GM12864 (cell line): ENCODE results near the gene LTB.

Source experiments
- DNase-seq: peaks from one replicate; pipeline ENCODE4 v3.0.0-alpha.2; 2011; ENCODE audit warnings: low read depth
- H3K4me3 ChIP-seq: 2 replicates; pipeline ENCODE4 v1.5.1; 2011; ENCODE audit warnings: mild to moderate bottlenecking, low read depth, low read length, control low read depth
- CTCF ChIP-seq: IDR thresholded peaks from 2 replicates; pipeline ENCODE4 v1.5.1; 2011; ENCODE audit warnings: low read depth, mild to moderate bottlenecking, moderate library complexity, low read length, control low read depth, inconsistent platforms; ENCODE audit errors: missing control alignments

LTB gene

DNA sequence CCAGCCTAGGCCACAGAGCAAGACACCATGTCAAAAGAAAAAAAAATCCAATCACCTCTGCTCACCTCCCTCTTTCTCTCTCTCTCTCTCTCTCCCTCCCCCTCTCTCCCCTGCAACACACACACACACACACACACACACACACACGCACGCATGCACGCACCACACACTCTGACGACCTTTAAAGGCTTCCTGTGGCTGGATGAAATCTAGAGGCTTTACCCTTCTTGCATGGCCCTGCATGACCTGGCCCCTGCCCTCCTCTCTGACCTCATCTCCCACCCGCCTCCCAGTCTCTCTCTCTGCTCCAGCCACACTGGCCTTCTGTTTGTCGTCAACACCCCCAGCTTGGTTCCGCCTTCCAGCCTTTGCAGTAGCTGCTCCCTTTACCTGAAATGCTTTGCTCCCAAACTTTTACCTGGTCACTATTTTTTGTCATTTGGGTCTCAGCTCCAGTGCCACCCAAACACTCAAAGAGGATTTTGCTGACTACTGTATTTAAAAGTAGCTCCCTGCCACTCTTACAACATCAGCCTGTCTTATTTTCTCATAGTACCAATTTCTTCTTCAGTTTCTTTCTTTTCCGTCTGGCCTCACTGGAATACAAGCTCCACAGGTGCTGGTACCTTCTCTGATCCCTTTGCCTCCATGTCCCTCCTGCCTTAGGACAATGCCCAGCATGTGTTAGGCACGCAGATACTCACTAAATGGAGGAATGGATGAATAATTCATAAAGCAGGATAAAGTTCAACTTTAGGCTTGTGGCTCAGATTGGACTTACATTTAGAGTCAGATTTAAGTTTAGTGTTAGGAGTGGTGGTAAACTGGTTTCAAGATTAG, 14.5 kb downstream of the LTB start:
- TF ChIP-seq CTCF: no peak
- peak; percentile 62 for DNase-seq
- no peak overlapping the region; the same call in 1 of the 2 replicates for H3K4me3 ChIP-seq

DNA sequence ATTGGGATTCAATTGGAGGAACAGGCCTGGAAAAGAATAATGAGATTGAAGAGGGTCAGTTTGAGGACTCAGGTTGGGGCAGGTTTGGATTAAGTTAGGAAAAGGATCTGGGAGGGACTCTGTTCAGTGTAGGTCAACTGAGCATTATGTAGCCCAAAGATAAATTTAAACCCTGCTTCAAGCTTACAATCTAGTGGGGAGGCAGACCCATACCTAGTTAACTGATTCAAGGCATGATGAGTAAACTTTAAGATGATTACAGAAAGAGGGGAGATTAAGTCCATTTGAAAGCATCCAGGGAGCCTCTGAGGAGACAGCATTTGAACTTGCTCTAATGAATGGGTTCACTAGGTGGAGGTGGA, 21.5 kb downstream of the LTB start:
- no peak for DNase-seq
- no peak for TF ChIP-seq CTCF
- H3K4me3 ChIP-seq: no peak overlapping the region

- no peak for TF ChIP-seq CTCF
- H3K4me3 ChIP-seq: peak overlapping the region; percentile 36; the same call in 1 of the 2 replicates
- peak; percentile 90 for DNase-seq
These were observed 22.1 kb downstream of the LTB start for GRCh38 chr6:31559958-31560696.

DNA sequence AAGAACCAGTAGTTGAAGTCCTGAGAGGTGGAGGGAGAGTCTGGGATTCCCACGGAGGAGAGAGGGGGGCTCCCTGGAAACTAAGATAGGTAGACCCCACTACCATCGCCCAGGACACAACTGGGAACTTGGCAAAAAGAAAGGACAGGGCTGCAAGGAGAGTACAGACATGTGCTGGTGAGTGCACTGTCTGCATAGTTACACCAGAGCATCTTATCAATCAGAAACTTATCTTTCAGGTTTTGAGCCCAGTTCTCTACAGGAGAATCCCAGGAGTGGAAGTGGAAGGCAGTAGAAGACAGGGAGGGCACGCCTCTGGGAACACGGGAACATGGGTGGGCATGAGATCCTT, 22.6 kb downstream of the LTB start:
- DNase-seq: no peak
- no peak for TF ChIP-seq CTCF
- peak overlapping the region; percentile 36; the same call in 1 of the 2 replicates for H3K4me3 ChIP-seq

DNA sequence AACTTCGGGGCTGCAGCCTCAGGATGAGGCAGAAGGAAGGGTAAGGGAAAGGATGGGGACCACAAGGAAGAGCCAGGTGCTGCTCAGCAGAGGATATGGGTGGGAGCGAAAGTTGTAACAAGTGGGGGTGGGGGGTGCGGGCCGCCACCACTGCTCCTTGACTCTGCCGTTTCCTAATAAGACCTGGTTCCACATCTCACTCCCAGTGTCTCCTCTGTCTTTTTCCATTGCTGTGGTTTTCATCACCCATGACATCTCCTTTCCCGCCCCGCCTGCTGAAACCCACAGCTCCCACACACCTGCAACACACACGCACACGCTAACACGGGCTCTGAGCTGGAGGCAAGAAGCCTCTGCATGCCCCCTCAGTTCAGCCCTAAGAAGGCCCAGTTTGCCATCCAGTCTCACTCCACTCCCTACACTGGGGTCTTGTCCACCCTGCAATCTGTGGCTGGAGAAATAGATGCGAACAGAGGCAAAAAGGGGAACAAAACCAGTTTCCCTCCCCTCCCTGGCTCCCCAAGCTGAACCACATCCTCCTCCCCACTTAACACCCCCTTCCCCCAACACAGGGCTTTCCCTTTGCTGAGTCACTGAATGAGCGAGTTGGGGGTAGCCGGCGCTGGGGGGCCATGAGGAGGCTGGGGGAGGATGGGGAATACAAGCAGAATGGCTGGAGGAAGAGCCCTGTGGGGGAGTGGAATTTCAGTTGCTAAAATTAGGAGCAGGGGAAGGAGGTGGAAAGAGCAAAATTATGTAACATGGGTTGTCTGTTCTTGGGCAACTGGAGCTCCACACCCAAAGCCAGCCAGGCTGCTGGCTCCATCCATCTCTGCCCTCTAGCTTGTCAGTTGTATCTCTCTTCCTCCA, 23.4 kb downstream of the LTB start:
- DNase-seq: peak; percentile 78
- TF ChIP-seq CTCF: no peak
- H3K4me3 ChIP-seq: peak overlapping the region; percentile 36

- no peak for TF ChIP-seq CTCF
- H3K4me3 ChIP-seq: peak overlapping the region; percentile 36
- DNase-seq: no peak
These were observed 24.0 kb downstream of the LTB start for GRCh38 chr6:31558318-31558625.
